Coronary artery (tissue), 2 donors: ENCODE data around the gene ADGRL2.

Source experiments
- DNase-seq: peaks from one replicate; pipeline ENCODE4 v3.0.0-alpha.2; 2017; ENCODE audit warnings: low spot score
- H3K27ac ChIP-seq, 2 donors: fragments of 200-600 bp; sonication (generic); one replicate each; pipeline ENCODE4 v1.5.1; 2016 to 2019
- H3K4me3 ChIP-seq: fragments of 200-600 bp; sonication (generic); 2 replicates; pipeline ENCODE4 v1.5.1; 2016; ENCODE audit warnings: mild to moderate bottlenecking, moderate library complexity
- TF ChIP-seq, protein P1 (sequence below): fragments of 200-600 bp; sonication (generic); IDR thresholded peaks from one replicate; pipeline ENCODE4 v1.5.1; 2019; ENCODE audit warnings: antibody characterized with exemption

ADGRL2 gene

DNA sequence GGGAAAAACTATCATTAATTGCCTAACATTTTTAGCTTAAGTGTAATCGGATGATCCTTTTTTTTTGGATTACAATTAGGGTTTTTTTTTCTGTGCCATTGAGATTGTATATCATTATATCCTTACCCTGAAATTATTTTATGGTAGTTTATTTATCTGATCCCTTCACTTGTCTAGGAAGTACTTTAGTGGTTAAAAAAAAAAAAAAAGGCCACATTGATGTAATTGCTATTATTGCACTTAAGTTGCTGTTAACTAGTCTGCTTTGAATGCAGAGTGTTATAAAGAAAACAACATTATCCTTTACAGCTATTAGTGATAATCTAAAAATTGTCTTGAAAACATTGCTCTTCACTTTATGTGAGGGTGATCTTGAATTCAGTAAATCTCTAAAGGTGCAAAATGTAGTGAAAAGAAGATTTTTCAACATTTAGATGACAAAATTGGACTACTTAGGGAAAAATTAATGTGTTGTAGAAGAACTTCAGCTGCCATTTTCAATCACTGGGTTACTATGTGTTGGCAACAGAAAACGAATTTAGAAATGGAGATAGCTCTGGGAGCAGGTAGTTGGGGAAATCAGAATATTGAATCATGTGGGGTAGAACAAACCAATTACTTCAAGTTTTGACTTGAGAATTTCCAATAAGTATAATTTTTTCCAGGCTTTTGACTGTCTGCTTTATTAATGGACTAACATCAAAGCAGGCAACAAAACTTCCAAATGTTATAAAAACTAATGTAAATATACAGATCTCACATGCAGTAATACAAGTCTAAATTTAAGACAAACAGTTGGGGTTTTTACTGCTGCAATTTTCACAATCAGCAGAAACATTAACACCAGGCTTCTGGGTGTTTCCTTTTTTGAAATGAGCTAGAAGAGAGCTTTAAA lies 5.0 kb downstream of the ADGRL2 start:
- Histone ChIP-seq H3K4me3 (peak overlapping the region; percentile 12), H3K27ac (no peak overlapping the region)
- DNase-seq = no peak
- TF ChIP-seq, protein P1, sequence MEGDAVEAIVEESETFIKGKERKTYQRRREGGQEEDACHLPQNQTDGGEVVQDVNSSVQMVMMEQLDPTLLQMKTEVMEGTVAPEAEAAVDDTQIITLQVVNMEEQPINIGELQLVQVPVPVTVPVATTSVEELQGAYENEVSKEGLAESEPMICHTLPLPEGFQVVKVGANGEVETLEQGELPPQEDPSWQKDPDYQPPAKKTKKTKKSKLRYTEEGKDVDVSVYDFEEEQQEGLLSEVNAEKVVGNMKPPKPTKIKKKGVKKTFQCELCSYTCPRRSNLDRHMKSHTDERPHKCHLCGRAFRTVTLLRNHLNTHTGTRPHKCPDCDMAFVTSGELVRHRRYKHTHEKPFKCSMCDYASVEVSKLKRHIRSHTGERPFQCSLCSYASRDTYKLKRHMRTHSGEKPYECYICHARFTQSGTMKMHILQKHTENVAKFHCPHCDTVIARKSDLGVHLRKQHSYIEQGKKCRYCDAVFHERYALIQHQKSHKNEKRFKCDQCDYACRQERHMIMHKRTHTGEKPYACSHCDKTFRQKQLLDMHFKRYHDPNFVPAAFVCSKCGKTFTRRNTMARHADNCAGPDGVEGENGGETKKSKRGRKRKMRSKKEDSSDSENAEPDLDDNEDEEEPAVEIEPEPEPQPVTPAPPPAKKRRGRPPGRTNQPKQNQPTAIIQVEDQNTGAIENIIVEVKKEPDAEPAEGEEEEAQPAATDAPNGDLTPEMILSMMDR = no peak

GRCh38 chr1:81806432-81806770 lies 5.7 kb downstream of the ADGRL2 start:
- TF ChIP-seq, protein P1 = no peak
- no peak overlapping the region for H3K27ac ChIP-seq

GRCh38 chr1:81808760-81809159 lies 8.0 kb downstream of the ADGRL2 start:
- TF ChIP-seq, protein P1 = no peak
- H3K4me3 ChIP-seq = peak overlapping the region; percentile 57
- H3K27ac ChIP-seq = peak overlapping the region; percentile 29 to 40
- no peak for DNase-seq

More at GRCh38 chr1:81806432-81806770, 5.7 kb downstream of the ADGRL2 start:
- no peak overlapping the region for H3K4me3 ChIP-seq
- no peak for DNase-seq

DNA sequence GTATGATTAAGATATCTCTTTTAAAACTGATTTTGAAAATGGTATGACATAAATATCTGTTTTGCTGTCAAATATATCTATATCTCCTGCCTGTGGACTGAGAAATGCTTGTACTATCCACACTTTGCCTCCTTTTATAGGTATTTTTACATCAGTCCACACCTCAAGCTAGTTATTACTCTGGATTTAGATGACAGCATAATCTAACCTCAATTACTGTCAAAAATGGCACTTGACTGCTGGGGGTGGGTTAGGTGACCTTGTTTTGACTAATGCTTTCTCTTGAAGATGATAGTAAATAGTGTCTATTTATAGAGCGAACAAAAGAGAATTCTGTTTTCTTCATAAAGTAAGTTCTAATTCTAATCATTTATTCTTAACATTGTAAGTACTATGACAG lies 9.1 kb downstream of the ADGRL2 start:
- TF ChIP-seq, protein P1 = no peak
- Histone ChIP-seq H3K27ac (no peak overlapping the region), H3K4me3 (no peak overlapping the region)
- DNase-seq = no peak

GRCh38 chr1:81811757-81812371 lies 11.1 kb downstream of the ADGRL2 start:
- Histone ChIP-seq H3K27ac (no peak overlapping the region), H3K4me3 (no peak overlapping the region)
- TF ChIP-seq, protein P1 = no peak
- no peak for DNase-seq

DNA sequence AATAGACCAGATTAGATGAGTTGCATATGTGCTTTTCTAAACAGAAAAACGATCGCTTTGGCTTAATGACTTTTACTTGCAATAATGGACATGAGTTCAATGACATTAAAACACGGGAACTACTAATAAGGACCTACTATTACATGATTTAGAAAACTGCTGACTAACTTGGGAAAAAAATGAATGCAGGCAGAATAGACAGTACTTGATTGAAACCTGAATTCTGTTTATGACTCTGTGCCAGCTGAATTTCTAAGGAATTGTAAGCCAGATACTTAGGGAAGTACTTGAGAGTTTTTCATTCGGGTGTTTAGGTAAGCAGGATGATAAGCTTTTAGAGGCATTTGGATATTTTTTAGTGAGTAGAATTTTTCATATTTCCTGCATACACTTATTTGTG lies 12.0 kb downstream of the ADGRL2 start:
- H3K27ac ChIP-seq = no peak overlapping the region
- no peak overlapping the region for H3K4me3 ChIP-seq
- DNase-seq = no peak
- TF ChIP-seq, protein P1 = no peak

- Histone ChIP-seq H3K27ac (no peak overlapping the region), H3K4me3 (no peak overlapping the region)
- TF ChIP-seq, protein P1 = no peak
- DNase-seq = no peak
These were observed 13.0 kb downstream of the ADGRL2 start for GRCh38 chr1:81813691-81814090.
